SU-DHL-6 (cell line): ENCODE results near the gene PPP1R12C.

Source experiments
- H2AFZ ChIP-seq: fragments of 200-600 bp; sonication (generic); 2 replicates; pipeline ENCODE4 v1.6.1; 2014; ENCODE audit warnings: low read depth, mild to moderate bottlenecking, moderate library complexity, mixed read lengths, antibody characterized with exemption, low read length; ENCODE audit not compliant: severe bottlenecking
- H3F3A ChIP-seq: fragments of 200-600 bp; shearing (Covaris generic); 2 replicates; pipeline ENCODE4 v1.6.0; 2016; ENCODE audit warnings: antibody characterized with exemption, mild to moderate bottlenecking; ENCODE audit not compliant: insufficient read depth
- H3K27ac ChIP-seq: fragments of 200-600 bp; sonication (generic); 2 replicates; pipeline ENCODE4 v1.5.1; 2016; ENCODE audit warnings: low read depth, mild to moderate bottlenecking, low read length, moderate library complexity, mixed read lengths
- H3K27me3 ChIP-seq: fragments of 200-600 bp; sonication (generic), shearing (Covaris generic); 2 replicates; pipeline ENCODE4 v1.6.0; 2014; ENCODE audit warnings: mild to moderate bottlenecking, low read length
- H3K36me3 ChIP-seq: fragments of 200-600 bp; sonication (generic); 2 replicates; pipeline ENCODE4 v1.6.1; 2014; ENCODE audit warnings: mild to moderate bottlenecking, low read length, mixed read lengths
- H3K4me2 ChIP-seq: fragments of 300-600, 200-600 bp; shearing (Covaris generic), sonication (generic); 2 replicates; pipeline ENCODE4 v1.6.0; 2014; ENCODE audit warnings: low read length, low read depth, mild to moderate bottlenecking; ENCODE audit not compliant: poor library complexity, severe bottlenecking
- H3K4me3 ChIP-seq: fragments of 200-600 bp; sonication (generic); 2 replicates; pipeline ENCODE4 v1.5.1; 2014; ENCODE audit warnings: antibody characterized with exemption, low read length, mild to moderate bottlenecking, mixed read lengths; ENCODE audit not compliant: insufficient read depth, poor library complexity, severe bottlenecking
- H3K79me2 ChIP-seq: fragments of 200-600 bp; sonication (generic); 2 replicates; pipeline ENCODE4 v1.6.1; 2014; ENCODE audit warnings: mild to moderate bottlenecking, low read length, moderate library complexity; ENCODE audit not compliant: insufficient read depth
- H3K9ac ChIP-seq: fragments of 200-600 bp; sonication (generic); 2 replicates; pipeline ENCODE4 v1.7.0; 2014; ENCODE audit warnings: mild to moderate bottlenecking, low read length
- H3K9me2 ChIP-seq: fragments of 200-600 bp; sonication (generic); replicated peaks from 2 replicates; pipeline ENCODE4 v1.6.1; 2014; ENCODE audit warnings: low read length; ENCODE audit not compliant: insufficient read depth
- H3K9me3 ChIP-seq: fragments of 200-600 bp; sonication (generic); 2 replicates; pipeline ENCODE4 v1.6.1; 2014; ENCODE audit warnings: low read length, mixed read lengths; ENCODE audit not compliant: insufficient read depth
- H4K20me1 ChIP-seq: fragments of 200-600 bp; sonication (generic); 2 replicates; pipeline ENCODE4 v1.6.1; 2014; ENCODE audit warnings: low read depth, mild to moderate bottlenecking, antibody characterized with exemption, low read length, moderate library complexity, mixed read lengths
- EZH2phosphoT487 ChIP-seq: fragments of 200-600 bp; sonication (generic), shearing (Covaris generic); conservative IDR thresholded peaks from 2 replicates; pipeline ENCODE4 v1.6.1; 2018; ENCODE audit warnings: mild to moderate bottlenecking, antibody characterized with exemption, low read length, moderate library complexity, mixed read lengths
- TF ChIP-seq, protein P1 (sequence below): fragments of 200-600 bp; sonication (generic); IDR thresholded peaks from one replicate; pipeline ENCODE4 v1.5.1; 2017; ENCODE audit warnings: antibody characterized with exemption, mild to moderate bottlenecking, low read length, moderate library complexity; ENCODE audit not compliant: insufficient read depth, poor library complexity, severe bottlenecking

Gene PPP1R12C

GRCh38 chr19:55044771-55045716 is 72.4 kb downstream of the PPP1R12C start:
- no peaks in the 10 kb centered on the region for H3K36me3 ChIP-seq
- H3K9ac ChIP-seq, result no peak overlapping the region
- H3F3A ChIP-seq, result no peaks in the 10 kb centered on the region; the same call in 1 of the 2 replicates
- H3K9me3 ChIP-seq, result no peaks in the 10 kb centered on the region
- H3K27me3 ChIP-seq, result no peaks in the 10 kb centered on the region
- no peak overlapping the region for H3K4me3 ChIP-seq
- no peak overlapping the region for H3K4me2 ChIP-seq
- H3K27ac ChIP-seq, result no peak overlapping the region
- H3K79me2 ChIP-seq, result no peaks in the 10 kb centered on the region
- no peaks in the 10 kb centered on the region for H4K20me1 ChIP-seq
- TF ChIP-seq, protein P1, sequence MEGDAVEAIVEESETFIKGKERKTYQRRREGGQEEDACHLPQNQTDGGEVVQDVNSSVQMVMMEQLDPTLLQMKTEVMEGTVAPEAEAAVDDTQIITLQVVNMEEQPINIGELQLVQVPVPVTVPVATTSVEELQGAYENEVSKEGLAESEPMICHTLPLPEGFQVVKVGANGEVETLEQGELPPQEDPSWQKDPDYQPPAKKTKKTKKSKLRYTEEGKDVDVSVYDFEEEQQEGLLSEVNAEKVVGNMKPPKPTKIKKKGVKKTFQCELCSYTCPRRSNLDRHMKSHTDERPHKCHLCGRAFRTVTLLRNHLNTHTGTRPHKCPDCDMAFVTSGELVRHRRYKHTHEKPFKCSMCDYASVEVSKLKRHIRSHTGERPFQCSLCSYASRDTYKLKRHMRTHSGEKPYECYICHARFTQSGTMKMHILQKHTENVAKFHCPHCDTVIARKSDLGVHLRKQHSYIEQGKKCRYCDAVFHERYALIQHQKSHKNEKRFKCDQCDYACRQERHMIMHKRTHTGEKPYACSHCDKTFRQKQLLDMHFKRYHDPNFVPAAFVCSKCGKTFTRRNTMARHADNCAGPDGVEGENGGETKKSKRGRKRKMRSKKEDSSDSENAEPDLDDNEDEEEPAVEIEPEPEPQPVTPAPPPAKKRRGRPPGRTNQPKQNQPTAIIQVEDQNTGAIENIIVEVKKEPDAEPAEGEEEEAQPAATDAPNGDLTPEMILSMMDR, result no peak
- H3K9me2 ChIP-seq, result no peaks in the 10 kb centered on the region
- no peak overlapping the region for H2AFZ ChIP-seq

GRCh38 chr19:55044286-55044685 is 73.2 kb downstream of the PPP1R12C start:
- no peak overlapping the region for H3K9ac ChIP-seq
- no peaks in the 10 kb centered on the region for H4K20me1 ChIP-seq
- H3F3A ChIP-seq, result no peaks in the 10 kb centered on the region; the same call in 1 of the 2 replicates
- no peaks in the 10 kb centered on the region for H3K9me3 ChIP-seq
- no peak overlapping the region for H2AFZ ChIP-seq
- H3K9me2 ChIP-seq, result no peaks in the 10 kb centered on the region
- no peak overlapping the region for H3K4me2 ChIP-seq
- no peaks in the 10 kb centered on the region for H3K79me2 ChIP-seq
- H3K36me3 ChIP-seq, result no peaks in the 10 kb centered on the region
- no peak for TF ChIP-seq EZH2phosphoT487
- TF ChIP-seq, protein P1, result no peak
- H3K27me3 ChIP-seq, result no peaks in the 10 kb centered on the region
- H3K27ac ChIP-seq, result no peak overlapping the region
- H3K4me3 ChIP-seq, result no peak overlapping the region

DNA sequence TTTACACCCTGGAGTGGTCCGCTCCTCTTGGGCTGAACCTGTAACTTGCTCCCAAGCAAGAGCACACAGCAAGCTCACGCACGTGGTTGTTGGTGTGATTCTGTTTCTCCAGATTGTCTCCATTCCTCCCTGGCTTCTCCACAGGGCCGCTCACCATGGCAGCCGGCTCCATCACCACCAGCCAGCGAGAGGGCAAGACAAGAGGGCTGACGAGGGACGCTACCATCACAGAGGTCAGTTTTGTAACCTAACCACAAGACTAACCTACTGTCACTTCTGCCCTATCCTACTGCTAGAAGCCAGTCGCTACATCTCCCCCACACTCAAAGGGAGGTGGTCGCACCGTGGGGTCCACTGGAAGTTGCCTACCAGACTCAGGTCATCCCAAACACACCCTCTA is 74.7 kb downstream of the PPP1R12C start:
- H3K4me2 ChIP-seq, result no peak overlapping the region
- H3F3A ChIP-seq, result no peaks in the 10 kb centered on the region; the same call in 1 of the 2 replicates
- H3K79me2 ChIP-seq, result peaks cover 8% of the 10 kb centered on the region; the same call in 1 of the 2 replicates
- no peaks in the 10 kb centered on the region for H4K20me1 ChIP-seq
- H3K9me2 ChIP-seq, result no peaks in the 10 kb centered on the region
- H3K4me3 ChIP-seq, result no peak overlapping the region
- H3K9ac ChIP-seq, result no peak overlapping the region
- H3K9me3 ChIP-seq, result no peaks in the 10 kb centered on the region
- no peak overlapping the region for H3K27ac ChIP-seq
- H2AFZ ChIP-seq, result no peak overlapping the region
- no peaks in the 10 kb centered on the region for H3K36me3 ChIP-seq
- no peaks in the 10 kb centered on the region for H3K27me3 ChIP-seq
- TF ChIP-seq, protein P1, result no peak
- no peak for TF ChIP-seq EZH2phosphoT487
